Lower lobe of right lung (tissue), 2 donors: Measurements from ENCODE around the gene GATM. TPM values are rescaled to one million over a fixed set of nuclear protein-coding genes. Genes with fewer than 3 reads are reported as not detected.

Experiments
- ATAC-seq, 2 donors: fragments of 200-7000 bp; cut with Tn5 transposase; one replicate each; pipeline ENCODE4 v1.9.1; 2020 to 2022; ENCODE audit warnings: mild to moderate bottlenecking in 2 of 2, moderate library complexity in 2 of 2
- DNase-seq: peaks from one replicate; pipeline ENCODE4 v3.0.0-alpha.2; 2020
- H3K27ac ChIP-seq: fragments of 200-600 bp; one replicate; pipeline ENCODE4 v1.8.0; 2022
- H3K27me3 ChIP-seq: fragments of 200-600 bp; one replicate; pipeline ENCODE4 v1.8.0; 2022; ENCODE audit warnings: low read depth
- H3K36me3 ChIP-seq: fragments of 200-600 bp; one replicate; pipeline ENCODE4 v1.8.0; 2022; ENCODE audit warnings: mild to moderate bottlenecking
- H3K4me1 ChIP-seq: fragments of 200-600 bp; one replicate; pipeline ENCODE4 v1.8.0; 2022
- H3K4me3 ChIP-seq: fragments of 200-600 bp; one replicate; pipeline ENCODE4 v1.8.0; 2022; ENCODE audit warnings: mild to moderate bottlenecking
- H3K9me3 ChIP-seq: fragments of 200-600 bp; one replicate; pipeline ENCODE4 v1.8.0; 2022
- CTCF ChIP-seq: fragments of 200-600 bp; IDR thresholded peaks from one replicate; pipeline ENCODE4 v1.8.0; 2022; ENCODE audit warnings: antibody characterized with exemption, mild to moderate bottlenecking
- intact Hi-C: fragments of 100-400 bp; cut with DNase I; formaldehyde crosslinking; loops from one replicate; pipeline ENCODE4 v1.11.0; 2022
- long read RNA-seq: library from polyadenylated mRNA; unstranded; transcript quantifications from one replicate; pipeline ENCODE4 v2.0.0, GENCODE V29; 2021
- total RNA-seq: library from RNA; stranded (reverse); fragmentation: NEBNext Ultra II Directional; extraction: Animal tissue kit (Norgen Biotek cat#: 25700); gene quantifications from one replicate; pipeline ENCODE4 v1.2.1, GENCODE V29; 2021
- donor health status: DM: no; HTN: yes; CAD: no; lungs with severe emphysema.

GATM gene
- 7.2 TPM for total RNA-seq
- long read RNA-seq, transcript GATM-201 (9 exons, 2,597 nt): major isoform, 7 of 8 reads
- long read RNA-seq, partial matches to known transcripts: 0 of 8 reads
- long read RNA-seq, other reads (novel, unspliced or antisense): 1 of 8 reads

- DNase-seq: peak; percentile 81
- peaks cover 17% of the 10 kb centered on the region for H3K27me3 ChIP-seq
- H3K27ac ChIP-seq: peak within 1 kb of the TSS; percentile 65
- H3K36me3 ChIP-seq: no peaks in the 10 kb centered on the region
- peak; percentile 53 for TF ChIP-seq CTCF
- H3K9me3 ChIP-seq: no peaks in the 10 kb centered on the region
- ATAC-seq: peak; percentile 93 to 96
- peaks cover 24% of the 10 kb centered on the region for H3K4me1 ChIP-seq
- intact Hi-C loops: no loop called here
- H3K4me3 ChIP-seq: peak within 1 kb of the TSS; percentile 65
Observed at GRCh38 chr15:45378149-45378912, at the start of gene GATM. Gene GATM, minus strand, starts transcription at chr15:45378544. Its CDS starts 91 bp downstream, at chr15:45378453.

GRCh38 chr15:45427085-45427484, 48.7 kb upstream of the GATM start:
- intact Hi-C loops: no loop called here

GRCh38 chr15:45425135-45425534, 46.8 kb upstream of the GATM start:
- Histone ChIP-seq H3K36me3 (peaks cover 26% of the 10 kb centered on the region), H3K4me3 (no peak overlapping the region), H3K27ac (no peak overlapping the region), H3K27me3 (no peaks in the 10 kb centered on the region), H3K9me3 (no peaks in the 10 kb centered on the region), H3K4me1 (no peaks in the 10 kb centered on the region)
- TF ChIP-seq CTCF: no peak
- DNase-seq: no peak
- intact Hi-C loops: no loop called here
- ATAC-seq: peak in 1 of 2 donors; percentile 44

More at GRCh38 chr15:45427085-45427484, 48.7 kb upstream of the GATM start:
- Histone ChIP-seq H3K36me3 (peaks cover 7% of the 10 kb centered on the region), H3K4me3 (no peak overlapping the region), H3K27me3 (no peaks in the 10 kb centered on the region), H3K27ac (no peak overlapping the region), H3K4me1 (no peaks in the 10 kb centered on the region), H3K9me3 (no peaks in the 10 kb centered on the region)
- no peak for TF ChIP-seq CTCF
- ATAC-seq: no peak
- DNase-seq: no peak

- Histone ChIP-seq H3K9me3 (no peaks in the 10 kb centered on the region), H3K27ac (no peak overlapping the region), H3K27me3 (no peaks in the 10 kb centered on the region), H3K36me3 (peaks cover 33% of the 10 kb centered on the region), H3K4me1 (no peaks in the 10 kb centered on the region), H3K4me3 (no peak overlapping the region)
- intact Hi-C loops: no loop called here
- no peak for TF ChIP-seq CTCF
- DNase-seq (no peak), ATAC-seq (peak in 1 of 2 donors; percentile 29)
Observed at GRCh38 chr15:45424429-45424828, 46.1 kb upstream of the GATM start.

- TF ChIP-seq CTCF: no peak
- Histone ChIP-seq H3K27me3 (no peaks in the 10 kb centered on the region), H3K27ac (no peak overlapping the region), H3K4me3 (no peak overlapping the region), H3K4me1 (no peaks in the 10 kb centered on the region), H3K9me3 (no peaks in the 10 kb centered on the region), H3K36me3 (peaks cover 100% of the 10 kb centered on the region)
- DNase-seq: no peak
- no peak for ATAC-seq
- intact Hi-C loops: no loop called here
Observed at GRCh38 chr15:45417303-45417950, 39.1 kb upstream of the GATM start.
